ENCODE data around the gene PLCD1.

PLCD1 gene

DNA sequence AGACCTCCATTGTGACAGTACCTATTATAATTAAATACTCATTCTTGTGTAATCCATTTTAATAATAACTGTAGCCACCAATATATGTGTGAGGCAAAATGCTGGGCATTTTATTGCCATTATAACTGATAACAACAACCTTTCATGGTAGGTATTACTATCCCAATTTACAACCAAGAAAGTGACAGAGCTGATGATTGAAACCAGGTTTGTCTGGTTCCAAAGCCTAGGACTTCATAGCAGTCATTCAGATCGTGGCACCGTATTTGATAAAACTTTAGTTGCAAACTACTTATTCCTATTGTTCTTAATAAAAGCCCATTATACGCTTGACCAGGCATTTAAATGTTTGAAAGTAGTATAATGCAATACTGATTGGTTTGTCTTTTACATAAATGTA, 65.3 kb downstream of the PLCD1 start:
- no peak for DNase-seq (ENCODE audit: low spot score)

DNA sequence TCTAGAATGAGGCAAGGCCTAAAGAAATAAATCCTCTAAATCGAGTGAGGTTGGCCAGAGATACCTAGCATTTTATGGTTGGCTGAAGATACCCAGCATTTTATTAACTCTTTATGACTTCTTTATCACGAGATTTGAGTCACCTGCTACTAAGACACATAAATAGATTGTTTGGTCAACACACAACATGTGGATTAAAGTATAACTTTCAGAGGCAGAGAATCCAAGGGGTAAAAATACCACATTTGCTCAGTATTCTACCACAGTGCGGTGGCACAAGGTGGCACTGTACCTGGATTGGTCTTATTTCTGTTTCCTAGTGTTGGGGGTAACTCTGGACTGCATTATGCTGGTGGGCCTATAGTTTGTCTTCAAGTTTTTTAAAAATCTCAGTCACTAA, 65.8 kb downstream of the PLCD1 start:
- no peak for DNase-seq (ENCODE audit: low spot score)

DNA sequence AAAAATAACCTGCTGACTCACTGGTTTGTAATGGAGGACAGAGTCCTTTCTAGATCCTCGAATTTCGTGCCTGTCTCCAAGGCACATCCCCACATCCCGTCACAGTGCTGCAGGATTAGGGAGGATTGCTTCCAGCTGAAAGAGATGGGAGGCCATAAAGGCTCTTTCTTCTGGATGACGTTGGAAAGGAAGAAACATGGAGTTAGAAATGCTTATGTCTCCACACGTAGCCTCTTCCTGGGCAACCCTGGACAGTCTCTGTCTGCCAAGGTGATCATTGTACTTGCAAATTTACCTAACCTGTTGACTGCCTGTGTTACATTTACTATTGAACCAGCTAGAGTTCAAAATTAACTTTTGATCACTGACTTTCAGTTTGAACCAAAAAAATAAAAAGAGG, 66.4 kb downstream of the PLCD1 start:
- no peak for DNase-seq (ENCODE audit: low spot score)

DNA sequence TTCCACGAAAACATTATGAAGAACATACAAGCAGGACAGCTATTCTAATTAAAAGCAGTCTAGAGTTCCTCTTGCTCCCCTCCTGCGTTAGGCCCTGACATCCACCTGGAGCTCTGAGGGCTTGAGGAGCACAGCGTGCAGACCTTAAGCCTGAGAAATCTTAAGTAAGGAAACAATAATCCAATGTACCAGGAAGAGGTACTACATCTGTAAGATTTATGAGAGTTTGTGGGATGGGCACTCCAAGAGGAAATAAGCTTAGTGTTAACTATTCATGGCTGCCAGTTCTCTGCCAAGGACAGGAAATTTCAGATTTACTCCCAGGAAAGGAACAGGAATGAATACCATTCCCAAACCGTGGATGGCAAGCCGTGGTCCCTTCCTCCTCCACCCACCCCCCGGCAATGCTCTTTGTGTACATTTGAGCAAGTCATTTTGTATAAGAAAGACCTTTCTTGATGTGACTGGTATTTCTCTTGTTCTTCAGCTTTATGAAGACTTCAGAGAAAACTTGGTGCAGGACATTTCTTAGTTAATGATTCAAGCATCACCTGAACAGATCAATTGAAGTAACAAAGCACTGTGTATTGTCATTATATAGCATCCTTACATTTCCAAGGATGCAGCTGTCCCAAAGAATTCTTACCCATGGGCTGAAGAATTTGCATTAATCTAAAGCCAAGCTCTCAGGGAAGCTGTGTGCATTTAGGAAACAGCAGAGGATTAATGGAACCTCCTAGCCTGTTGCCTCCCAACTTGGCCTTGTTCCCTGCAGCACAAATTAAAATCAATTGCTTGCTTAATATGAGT, 67.6 kb downstream of the PLCD1 start:
- DNase-seq (ENCODE audit: low spot score): no peak

DNA sequence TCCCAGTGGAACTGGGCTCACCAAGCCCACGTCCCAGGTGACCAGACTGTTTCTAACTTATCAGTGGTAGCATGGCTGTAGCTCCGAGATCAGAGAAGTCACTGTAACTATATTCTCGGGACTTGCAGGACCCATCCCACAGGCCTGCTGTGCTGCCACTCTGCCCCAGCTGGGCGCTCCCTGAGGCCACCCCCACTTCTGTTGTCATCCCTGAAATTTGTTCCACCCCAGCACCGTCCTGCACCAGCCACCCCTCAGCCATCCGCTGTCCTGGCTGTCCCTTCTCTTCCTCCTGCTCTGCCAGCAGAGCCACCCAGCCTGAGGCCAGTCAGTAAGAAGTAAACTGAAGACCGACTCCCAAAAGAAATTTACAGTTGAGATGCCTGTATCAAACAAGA, 71.9 kb downstream of the PLCD1 start:
- DNase-seq (ENCODE audit: low spot score): no peak

Data from germinal center (tissue), 1 donor.